ENCODE results near the gene RABL6.

DNA sequence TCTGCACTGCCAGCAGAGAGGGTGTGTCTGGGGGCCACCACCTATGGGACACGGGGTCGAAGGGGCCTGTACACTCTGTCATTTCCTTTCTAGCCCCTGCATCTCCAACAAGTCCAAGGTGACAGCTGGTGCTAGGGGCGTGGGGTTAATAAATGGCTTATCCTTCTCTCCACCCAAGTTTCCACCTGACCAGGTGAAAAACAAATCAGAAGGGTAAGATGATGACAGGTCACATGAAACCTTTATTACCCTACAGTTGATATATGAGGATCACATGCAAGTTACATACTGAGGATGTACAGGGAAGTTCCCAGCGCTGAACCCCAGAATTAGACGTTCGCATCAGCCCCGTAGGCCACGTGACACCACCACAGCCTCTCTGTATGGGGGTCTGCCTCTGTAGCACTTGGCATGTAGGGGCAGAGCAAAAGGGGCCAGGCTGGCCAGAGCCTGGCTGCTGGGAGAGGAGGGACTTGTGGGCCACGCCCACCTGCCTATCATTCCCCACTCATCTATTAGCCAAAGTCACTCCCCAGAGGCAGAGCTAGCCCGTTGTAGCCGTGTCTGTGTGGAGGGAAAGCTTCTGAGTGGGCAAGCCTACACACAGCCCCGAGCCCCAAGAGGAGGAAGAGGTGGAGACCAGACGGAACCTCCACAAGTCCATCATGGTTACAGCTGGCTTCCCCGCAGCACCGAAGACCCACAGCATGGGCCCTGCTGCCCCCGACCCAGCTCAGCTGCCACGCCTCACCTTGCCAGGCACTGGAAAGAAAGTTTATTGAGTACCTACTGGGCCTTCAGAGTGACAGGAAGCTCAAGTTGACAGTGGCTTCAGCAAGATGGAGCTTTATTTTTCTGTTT lies 14.4 kb upstream of the RABL6 start:
- TF ChIP-seq, protein P1, sequence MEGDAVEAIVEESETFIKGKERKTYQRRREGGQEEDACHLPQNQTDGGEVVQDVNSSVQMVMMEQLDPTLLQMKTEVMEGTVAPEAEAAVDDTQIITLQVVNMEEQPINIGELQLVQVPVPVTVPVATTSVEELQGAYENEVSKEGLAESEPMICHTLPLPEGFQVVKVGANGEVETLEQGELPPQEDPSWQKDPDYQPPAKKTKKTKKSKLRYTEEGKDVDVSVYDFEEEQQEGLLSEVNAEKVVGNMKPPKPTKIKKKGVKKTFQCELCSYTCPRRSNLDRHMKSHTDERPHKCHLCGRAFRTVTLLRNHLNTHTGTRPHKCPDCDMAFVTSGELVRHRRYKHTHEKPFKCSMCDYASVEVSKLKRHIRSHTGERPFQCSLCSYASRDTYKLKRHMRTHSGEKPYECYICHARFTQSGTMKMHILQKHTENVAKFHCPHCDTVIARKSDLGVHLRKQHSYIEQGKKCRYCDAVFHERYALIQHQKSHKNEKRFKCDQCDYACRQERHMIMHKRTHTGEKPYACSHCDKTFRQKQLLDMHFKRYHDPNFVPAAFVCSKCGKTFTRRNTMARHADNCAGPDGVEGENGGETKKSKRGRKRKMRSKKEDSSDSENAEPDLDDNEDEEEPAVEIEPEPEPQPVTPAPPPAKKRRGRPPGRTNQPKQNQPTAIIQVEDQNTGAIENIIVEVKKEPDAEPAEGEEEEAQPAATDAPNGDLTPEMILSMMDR (conservative IDR thresholded peaks at IDR 0.05) = no peak
- no peak for TF ChIP-seq ZFX (IDR thresholded peaks at IDR 0.05)

Data from C4-2B (cell line).